SK-N-SH (cell line): ENCODE data around the gene ZFYVE21.

Source experiments
- CHD2 ChIP-seq: fragments of 150-350 bp; IDR thresholded peaks from 2 replicates; pipeline ENCODE4 v1.6.1; 2018; ENCODE audit warnings: low read length; ENCODE audit not compliant: partially characterized antibody
- EZH2phosphoT487 ChIP-seq: fragments of 200-600 bp; sonication (generic); IDR thresholded peaks from 2 replicates; pipeline ENCODE4 v1.6.1; 2017; ENCODE audit warnings: low read depth, mixed run types, mild to moderate bottlenecking, antibody characterized with exemption, moderate library complexity, borderline replicate concordance
- IRF3 ChIP-seq: fragments of 150-350 bp; IDR thresholded peaks from 2 replicates; pipeline ENCODE4 v1.6.1; 2016; ENCODE audit warnings: mild to moderate bottlenecking, low read depth, low read length
- MEF2A ChIP-seq: IDR thresholded peaks from 2 replicates; pipeline ENCODE4 v1.4.0; 2012; ENCODE audit warnings: low read depth, borderline replicate concordance

GRCh38 chr14:103696070-103696402, 19.6 kb upstream of the ZFYVE21 start:
- TF ChIP-seq CHD2 (no peak), IRF3 (no peak), EZH2phosphoT487 (no peak), MEF2A (no peak)
